ENCODE data around the gene AKAP5. TPM values are rescaled to one million over a fixed set of nuclear protein-coding genes. Genes with fewer than 3 reads are reported as not detected.

The AKAP5 gene
- total and polyA plus RNA-seq, 9 of the 15 experiments (the other 6 are each of a cell fraction or from before 2014, with no cell fraction given) = 0.06 to 0.94 (median 0.34) TPM

GRCh38 chr14:64417055-64417770, 48.1 kb upstream of the AKAP5 start (continued):
- no peak for TF ChIP-seq PBX2 (CRISPR knock-in tag; IDR thresholded peaks at IDR 0.05; ENCODE audit: low read depth)
- peak; percentile 78 for TF ChIP-seq PBX2 (tag; conservative IDR thresholded peaks at IDR 0.05; ENCODE audit: low read depth)
- TF ChIP-seq PKNOX1 (IDR thresholded peaks at IDR 0.05) = peak; percentile 27; the same call in 1 of the 2 replicates
- no peak for TF ChIP-seq NR4A1 (CRISPR knock-in tag; IDR thresholded peaks at IDR 0.05)
- TF ChIP-seq NR4A1 (tag; IDR thresholded peaks at IDR 0.05) = no peak
- no peak for TF ChIP-seq PPARD (CRISPR knock-in tag; IDR thresholded peaks at IDR 0.05)
- TF ChIP-seq HES1 (IDR thresholded peaks at IDR 0.05; ENCODE audit: low read depth) = no peak
- no peak for TF ChIP-seq TAF1 (IDR thresholded peaks at IDR 0.05; ENCODE audit: control insufficient read depth, extremely low read depth, insufficient read depth, low read length, severe bottlenecking)
- TF ChIP-seq ZNF146 (CRISPR knock-in tag; IDR thresholded peaks at IDR 0.05; ENCODE audit: unreplicated experiment) = peak; percentile 29
- TF ChIP-seq CTBP1 (IDR thresholded peaks at IDR 0.05; ENCODE audit: borderline replicate concordance) = peak; percentile 55; the same call in 1 of the 2 replicates
- no peak for TF ChIP-seq WHSC1 (IDR thresholded peaks at IDR 0.05; ENCODE audit: low read length)
- no peak for TF ChIP-seq PRMT5 (CRISPR knock-in tag; IDR thresholded peaks at IDR 0.05)
- TF ChIP-seq MEIS2 (IDR thresholded peaks at IDR 0.05; ENCODE audit: partially characterized antibody) = peak; percentile 69

All from K562 (cell line).